Epithelial cell of proximal tubule (primary cell): ENCODE data around the gene MRPL34. TPM values are rescaled to one million over a fixed set of nuclear protein-coding genes. Genes with fewer than 3 reads are reported as not detected.

Source experiments
- DNase-seq: peaks from one replicate; pipeline ENCODE4 v3.0.0-alpha.2; 2011; ENCODE audit warnings: low read depth
- H3K4me3 ChIP-seq: 2 replicates; pipeline ENCODE4 v1.5.1; 2011; ENCODE audit warnings: low read depth, mild to moderate bottlenecking, low read length
- total RNA-seq: library from RNA; depleted of rRNA; stranded (reverse); fragments of >200 nt; gene quantifications from 2 replicates; pipeline ENCODE4 v1.2.3, GENCODE V29; 2015
- TF ChIP-seq, protein P1 (sequence below): conservative IDR thresholded peaks from 2 replicates; pipeline ENCODE4 v1.5.1; 2012; ENCODE audit warnings: low read depth, mild to moderate bottlenecking, low read length

MRPL34 gene
- total RNA-seq = 121 and 161 TPM in 2 replicates

DNA sequence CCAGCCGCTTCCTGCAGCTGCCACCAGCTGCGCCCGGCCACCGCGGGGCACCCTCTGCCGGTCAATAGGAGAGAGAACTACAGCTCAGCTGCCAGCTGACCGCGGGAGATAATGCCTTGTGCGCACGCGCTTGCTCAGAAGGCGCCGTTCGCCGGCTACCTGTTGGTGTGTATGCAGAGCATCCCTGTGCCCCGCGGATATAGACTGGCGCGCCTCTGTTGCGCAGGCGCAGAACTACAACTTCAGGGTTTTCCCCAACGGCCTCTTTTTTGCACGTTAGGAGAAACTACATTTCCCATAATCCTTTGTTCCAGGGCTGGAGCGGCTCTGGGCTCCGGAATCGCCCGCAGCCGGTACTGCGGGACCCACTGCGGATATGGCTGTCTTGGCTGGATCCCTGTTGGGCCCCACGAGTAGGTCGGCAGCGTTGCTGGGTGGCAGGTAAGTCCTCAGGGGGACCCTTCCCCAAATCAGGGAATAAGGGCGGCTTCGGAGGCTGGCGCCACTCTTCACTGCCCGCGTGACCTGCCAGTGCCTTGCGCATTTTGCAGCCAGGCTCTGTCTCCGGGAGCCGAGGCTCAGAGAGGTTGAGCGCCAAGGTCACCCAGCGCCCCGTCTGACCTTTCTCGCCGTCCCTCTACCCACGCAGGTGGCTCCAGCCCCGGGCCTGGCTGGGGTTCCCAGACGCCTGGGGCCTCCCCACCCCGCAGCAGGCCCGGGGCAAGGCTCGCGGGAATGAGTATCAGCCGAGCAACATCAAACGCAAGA is at the start of gene MRPL34:
Gene MRPL34, plus strand, starts transcription at position 356 of the 768 bp plus-strand sequence. Its CDS starts 21 bp downstream, at position 377.
- H3K4me3 ChIP-seq = peak within 1 kb of the TSS; percentile 79
- peak; percentile 92 for DNase-seq
- TF ChIP-seq, protein P1, sequence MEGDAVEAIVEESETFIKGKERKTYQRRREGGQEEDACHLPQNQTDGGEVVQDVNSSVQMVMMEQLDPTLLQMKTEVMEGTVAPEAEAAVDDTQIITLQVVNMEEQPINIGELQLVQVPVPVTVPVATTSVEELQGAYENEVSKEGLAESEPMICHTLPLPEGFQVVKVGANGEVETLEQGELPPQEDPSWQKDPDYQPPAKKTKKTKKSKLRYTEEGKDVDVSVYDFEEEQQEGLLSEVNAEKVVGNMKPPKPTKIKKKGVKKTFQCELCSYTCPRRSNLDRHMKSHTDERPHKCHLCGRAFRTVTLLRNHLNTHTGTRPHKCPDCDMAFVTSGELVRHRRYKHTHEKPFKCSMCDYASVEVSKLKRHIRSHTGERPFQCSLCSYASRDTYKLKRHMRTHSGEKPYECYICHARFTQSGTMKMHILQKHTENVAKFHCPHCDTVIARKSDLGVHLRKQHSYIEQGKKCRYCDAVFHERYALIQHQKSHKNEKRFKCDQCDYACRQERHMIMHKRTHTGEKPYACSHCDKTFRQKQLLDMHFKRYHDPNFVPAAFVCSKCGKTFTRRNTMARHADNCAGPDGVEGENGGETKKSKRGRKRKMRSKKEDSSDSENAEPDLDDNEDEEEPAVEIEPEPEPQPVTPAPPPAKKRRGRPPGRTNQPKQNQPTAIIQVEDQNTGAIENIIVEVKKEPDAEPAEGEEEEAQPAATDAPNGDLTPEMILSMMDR = peak; percentile 75

DNA sequence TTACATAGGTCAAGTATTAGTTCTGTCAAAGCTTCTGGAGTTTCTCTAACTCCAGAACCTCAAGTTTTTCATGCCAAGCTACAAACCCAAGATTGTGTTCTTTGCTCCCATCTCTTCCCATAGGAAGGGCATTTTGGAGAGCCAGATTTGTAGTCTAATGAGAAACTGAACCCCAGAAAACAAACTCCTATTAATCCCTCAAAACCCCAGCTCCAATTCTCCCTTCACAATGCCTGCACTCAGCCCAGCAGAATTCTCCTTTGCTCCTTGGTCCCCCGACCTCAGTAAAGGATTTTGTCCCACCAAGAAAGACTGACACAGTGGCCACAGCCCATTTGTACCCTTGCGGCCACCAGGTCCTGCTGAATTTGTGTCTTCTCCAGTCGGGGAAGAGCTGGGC is 49.5 kb upstream of the MRPL34 start:
- no peak overlapping the region for H3K4me3 ChIP-seq
- DNase-seq = no peak
- TF ChIP-seq, protein P1 = no peak

DNA sequence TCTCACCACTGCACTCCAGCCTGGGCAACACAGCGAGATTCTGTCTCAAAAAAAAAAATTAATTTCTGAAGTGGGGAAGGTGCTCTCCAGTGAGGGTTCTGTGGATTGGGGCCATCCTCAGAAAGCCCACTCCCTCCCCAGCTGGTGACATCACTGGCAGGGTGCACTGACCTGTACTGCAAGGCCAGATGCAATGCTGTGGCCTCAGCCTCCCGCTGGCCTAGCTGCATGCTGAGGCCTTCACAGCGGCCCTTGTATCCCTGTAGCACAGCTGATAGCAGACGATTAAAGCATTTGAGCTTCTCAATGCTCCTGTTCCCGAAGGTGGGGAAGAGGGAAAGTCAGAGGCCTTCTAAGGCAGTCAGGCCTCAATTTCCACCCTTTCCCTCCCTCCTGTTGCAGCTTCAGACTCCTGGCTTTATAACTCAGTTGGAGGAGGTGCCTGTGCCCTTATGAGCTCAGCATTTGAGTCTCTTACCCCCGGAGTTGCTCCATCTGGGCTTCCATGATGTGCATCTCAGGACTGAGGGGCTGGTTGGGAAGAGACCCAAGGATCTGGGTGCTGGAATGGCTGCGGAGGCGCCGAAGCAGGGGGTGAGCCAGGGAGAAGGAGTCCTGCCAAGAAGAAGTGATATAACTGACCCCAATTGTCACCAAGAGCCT is 46.4 kb upstream of the MRPL34 start:
- TF ChIP-seq, protein P1 = no peak
- no peak for DNase-seq
- H3K4me3 ChIP-seq = no peak overlapping the region

DNA sequence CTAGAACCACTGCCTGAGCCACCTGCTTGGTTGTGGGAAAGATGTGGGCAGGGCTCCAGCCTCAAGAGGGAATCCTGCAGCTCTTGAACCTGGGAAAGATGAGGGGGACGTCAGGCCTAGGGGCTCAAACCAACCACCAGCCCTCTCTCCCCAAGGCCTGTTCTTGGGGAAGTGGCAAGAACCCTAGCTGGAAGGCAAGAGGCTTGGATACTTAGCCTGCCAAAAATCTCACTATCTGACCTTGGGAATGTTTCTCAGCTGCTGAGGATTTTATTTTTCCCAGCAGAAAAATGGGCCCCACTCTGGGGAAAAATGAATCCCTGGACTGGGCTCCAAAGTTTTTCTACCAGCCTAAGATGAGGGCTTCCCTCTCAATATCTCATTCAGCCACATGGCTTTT is 45.7 kb upstream of the MRPL34 start:
- no peak for DNase-seq
- no peak overlapping the region for H3K4me3 ChIP-seq
- TF ChIP-seq, protein P1 = no peak

DNA sequence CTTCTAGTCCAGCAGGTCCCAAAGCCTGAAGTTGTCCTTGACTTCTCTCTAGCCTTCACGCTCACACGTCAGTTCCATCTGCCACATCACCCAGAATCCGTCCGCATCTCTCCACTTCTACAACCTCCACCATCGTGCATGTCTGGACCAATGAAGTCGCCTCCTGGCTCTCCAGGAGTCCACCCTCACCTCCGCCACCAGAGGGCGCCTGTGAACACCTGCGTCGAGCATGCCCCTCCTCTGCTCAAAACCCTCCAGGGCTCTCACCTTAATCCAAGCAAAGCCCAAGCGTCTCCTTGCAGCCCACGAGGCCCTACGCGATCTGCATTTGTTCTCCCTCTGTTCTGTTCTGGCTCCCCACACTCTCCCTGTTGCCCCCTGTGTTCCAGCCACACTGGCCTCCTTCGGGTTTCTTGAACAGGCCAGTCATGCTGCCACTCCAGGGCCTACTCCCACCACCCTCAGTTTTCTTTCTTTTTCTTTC is 44.8 kb upstream of the MRPL34 start:
- no peak overlapping the region for H3K4me3 ChIP-seq
- no peak for DNase-seq
- TF ChIP-seq, protein P1 = peak; percentile 87

DNA sequence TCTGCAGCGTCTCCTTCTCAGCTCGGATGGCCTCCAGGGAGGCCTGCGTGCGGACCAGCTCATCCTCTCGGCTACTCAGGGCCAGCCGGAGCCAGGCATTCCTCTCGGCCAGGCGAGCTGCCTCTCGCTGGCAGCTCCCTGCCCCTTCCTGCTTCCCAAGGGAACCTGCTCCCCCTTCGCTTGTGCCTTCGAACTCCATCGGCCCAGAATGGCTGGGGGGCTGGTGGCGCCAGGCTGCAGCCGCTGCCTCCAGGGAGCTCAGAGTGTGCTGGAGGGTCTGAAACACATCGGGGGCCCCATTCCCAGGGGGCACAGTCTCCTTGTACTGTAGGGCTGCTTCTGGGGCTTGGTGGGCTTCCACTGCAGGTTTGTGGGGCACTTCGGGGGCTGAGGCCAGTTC is 43.1 kb upstream of the MRPL34 start:
- H3K4me3 ChIP-seq = no peak overlapping the region
- no peak for DNase-seq
- TF ChIP-seq, protein P1 = no peak
